ENCODE measurements around the gene AP2S1.
A peak's percentile ranks its signal among the peaks of the same experiment; 100 is the strongest.
"Not testable (repeated sequence)": the region's sequence is repeated elsewhere in the genome, so short reads cannot be mapped to it uniquely, and the experiment has no call there.

The AP2S1 gene

GRCh38 chr19:46850228-46851203 is at the start of gene AP2S1:
AP2S1 (minus strand) TSS chr19:46850846; CDS start chr19:46850766, 80 bp downstream.
- DNase-seq: peak; percentile 96

DNA sequence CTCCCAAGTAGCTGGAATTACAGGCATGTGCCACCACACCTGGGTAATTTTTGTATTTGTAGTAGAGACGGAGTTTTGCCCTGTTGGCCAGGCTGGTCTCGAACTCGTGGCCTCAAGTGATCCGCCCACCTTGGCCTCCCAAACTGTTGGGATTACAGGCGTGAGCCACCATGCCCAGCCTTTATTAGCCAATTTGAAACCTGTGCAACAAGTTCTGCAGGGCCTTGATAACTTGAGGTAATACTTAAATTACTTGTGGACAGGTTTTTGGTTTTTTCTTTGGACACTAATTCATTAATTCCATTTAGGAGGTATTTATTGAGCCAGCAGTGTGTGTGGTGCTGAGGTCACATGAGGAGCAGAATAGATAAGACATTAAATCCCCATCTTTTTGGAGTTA is 49.7 kb upstream of the AP2S1 start:
- no peak for DNase-seq

- DNase-seq: no peak
These were observed 48.1 kb upstream of the AP2S1 start for GRCh38 chr19:46898731-46899130.

- no peak for DNase-seq
These were observed 45.6 kb upstream of the AP2S1 start for GRCh38 chr19:46896076-46896794.

- DNase-seq: no peak
These were observed 41.9 kb upstream of the AP2S1 start for GRCh38 chr19:46892252-46893179.

GRCh38 chr19:46890423-46891170 is 40.0 kb upstream of the AP2S1 start:
- DNase-seq: no peak

DNA sequence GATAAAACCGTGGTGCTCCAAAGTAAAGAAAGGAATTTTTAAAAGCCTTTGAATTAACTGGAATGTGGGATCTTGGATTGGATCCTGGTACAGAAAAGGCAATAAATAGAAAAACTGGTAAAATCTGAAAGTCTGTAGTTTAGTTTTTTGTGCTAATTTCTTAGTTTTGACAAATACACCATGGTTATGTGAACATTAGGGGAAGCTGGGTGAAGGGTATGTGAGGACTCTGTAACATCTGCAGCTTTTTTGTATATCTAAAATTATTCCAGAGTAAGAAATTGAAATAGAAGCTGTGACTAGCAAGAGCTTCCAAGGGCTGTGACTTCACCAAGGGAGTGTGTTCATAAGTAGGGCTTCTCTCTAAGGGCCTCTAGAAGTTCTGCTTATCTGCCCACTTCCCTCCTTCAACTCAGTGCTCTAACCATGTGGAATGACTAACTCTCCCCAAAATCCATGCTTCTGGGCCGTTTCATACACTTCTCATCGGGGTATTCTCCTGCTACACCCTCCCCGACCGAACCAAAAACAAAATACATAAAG is 36.7 kb upstream of the AP2S1 start:
- DNase-seq: no peak

GRCh38 chr19:46886546-46887239 is 36.0 kb upstream of the AP2S1 start:
- no peak for DNase-seq

- no peak for DNase-seq
These were observed 34.8 kb upstream of the AP2S1 start for GRCh38 chr19:46885411-46885810.

DNA sequence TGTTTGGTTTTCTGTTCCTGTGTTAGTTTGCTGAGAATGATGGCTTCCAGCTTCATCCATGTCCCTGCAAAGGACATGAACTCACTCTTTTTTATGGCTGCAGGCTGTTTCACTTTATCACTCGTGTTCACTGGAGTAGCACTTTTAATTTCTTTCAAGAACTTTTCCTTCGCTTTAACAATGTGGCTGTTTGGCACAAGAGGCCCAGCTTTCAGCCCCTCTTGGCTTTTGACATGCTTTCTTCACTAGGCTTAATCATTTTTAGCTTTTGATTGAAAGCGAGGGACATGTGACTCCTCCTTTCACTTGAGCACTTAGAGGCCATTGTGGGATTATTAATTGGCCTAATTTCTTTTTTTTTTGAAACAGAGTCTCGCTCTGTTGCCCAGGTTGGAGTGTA is 32.1 kb upstream of the AP2S1 start:
- not testable (repeated sequence) for DNase-seq

- DNase-seq: no peak
These were observed 31.4 kb upstream of the AP2S1 start for GRCh38 chr19:46882034-46882433.

DNA sequence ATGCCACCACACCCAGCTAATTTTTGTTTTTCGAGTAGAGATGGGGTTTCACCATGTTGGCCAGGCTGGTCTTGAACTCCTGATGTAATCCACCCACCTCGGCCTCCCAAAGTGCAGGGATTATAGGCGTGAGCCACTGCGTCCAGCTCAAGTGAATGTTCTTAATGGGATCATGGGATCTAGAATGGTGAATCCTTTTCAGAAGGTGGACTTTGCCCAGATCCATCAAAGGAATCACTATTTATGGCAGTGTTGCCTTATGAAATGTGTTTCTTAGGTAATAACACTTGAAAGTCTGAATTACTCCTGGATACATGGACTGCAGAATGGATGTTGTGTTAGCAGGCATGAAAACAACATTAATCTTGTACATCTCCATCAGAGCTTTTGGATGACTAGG is 30.4 kb upstream of the AP2S1 start:
- DNase-seq: no peak

DNA sequence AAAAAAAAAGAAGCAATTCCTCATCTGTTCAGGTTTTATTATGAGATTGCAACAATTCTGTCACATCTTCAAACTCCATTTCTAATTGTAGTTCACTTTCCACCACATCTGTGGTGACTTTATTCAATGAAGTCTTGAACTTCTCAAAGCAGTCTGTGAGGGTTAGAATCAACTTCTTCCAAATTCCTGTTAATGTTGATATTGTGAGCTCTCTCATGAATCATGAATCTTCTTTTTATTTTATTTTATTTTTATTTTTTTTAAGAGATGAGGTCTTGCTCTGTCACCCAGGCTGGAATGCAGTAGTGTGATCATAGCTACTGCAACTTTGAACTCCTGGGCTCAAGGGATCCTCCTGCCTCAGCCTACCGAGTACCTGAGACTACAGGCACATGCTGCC is 29.8 kb upstream of the AP2S1 start:
- no peak for DNase-seq

GRCh38 chr19:46878613-46879375 is 28.1 kb upstream of the AP2S1 start:
- DNase-seq: no peak

DNA sequence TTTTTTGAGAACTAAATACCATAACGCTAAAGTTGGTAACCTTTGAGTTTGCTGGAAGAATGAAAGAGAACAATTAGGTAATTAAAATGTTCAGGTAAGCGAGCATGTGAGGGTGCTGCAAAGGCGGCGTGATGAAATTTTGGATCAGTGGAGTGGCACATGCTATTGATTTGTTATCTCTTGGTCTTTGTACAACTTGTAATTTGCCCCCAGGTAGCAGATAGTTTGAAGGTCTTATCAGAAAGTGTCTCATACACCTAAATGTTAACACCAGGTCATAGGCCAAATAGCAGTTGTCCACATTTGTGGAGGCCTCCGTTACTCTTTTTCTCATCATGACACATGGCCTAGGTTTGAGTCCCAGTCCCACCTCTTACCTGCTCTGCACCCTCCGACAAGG is 25.0 kb upstream of the AP2S1 start:
- no peak for DNase-seq

GRCh38 chr19:46875234-46875633 is 24.6 kb upstream of the AP2S1 start:
- no peak for DNase-seq

- DNase-seq: no peak
These were observed 22.3 kb upstream of the AP2S1 start for GRCh38 chr19:46872967-46873366.

DNA sequence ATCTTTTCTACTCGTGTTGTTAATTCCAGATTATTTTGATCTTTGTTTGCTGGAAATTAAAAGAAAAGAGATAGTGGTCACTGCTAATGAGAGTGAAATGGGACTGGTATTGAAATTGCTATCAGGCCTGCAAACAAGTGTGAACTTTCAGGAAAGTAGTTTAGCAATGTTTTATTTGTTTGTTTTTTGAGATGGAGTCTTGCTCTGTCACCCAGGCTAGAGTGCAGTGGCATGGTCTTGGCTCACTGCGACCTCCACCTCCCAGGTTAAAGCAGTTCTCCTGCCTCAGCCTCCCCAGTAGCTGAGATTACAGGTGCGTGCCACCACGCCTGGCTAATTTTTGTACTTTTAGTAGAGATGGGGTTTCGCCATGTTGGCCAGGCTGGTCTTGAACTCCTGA is 20.5 kb upstream of the AP2S1 start:
- DNase-seq: not testable (repeated sequence)

- DNase-seq: no peak
These were observed 17.6 kb upstream of the AP2S1 start for GRCh38 chr19:46868025-46868802.

- DNase-seq: no peak
These were observed 16.5 kb upstream of the AP2S1 start for GRCh38 chr19:46867170-46867569.

All from CD4-positive, alpha-beta T cell treated with Interleukin-12 subunit alpha and Interleukin-12 subunit beta, for 1 hour (primary cell).